Fibroblast of gingiva (primary cell): ENCODE data around the gene GET4.
"Not testable (repeated sequence)": the region's sequence is repeated elsewhere in the genome, so short reads cannot be mapped to it uniquely, and the experiment has no call there.

Experiments
- DNase-seq: peaks from one replicate; pipeline ENCODE4 v3.0.0-alpha.2; 2011; ENCODE audit warnings: low read depth

Gene GET4

DNA sequence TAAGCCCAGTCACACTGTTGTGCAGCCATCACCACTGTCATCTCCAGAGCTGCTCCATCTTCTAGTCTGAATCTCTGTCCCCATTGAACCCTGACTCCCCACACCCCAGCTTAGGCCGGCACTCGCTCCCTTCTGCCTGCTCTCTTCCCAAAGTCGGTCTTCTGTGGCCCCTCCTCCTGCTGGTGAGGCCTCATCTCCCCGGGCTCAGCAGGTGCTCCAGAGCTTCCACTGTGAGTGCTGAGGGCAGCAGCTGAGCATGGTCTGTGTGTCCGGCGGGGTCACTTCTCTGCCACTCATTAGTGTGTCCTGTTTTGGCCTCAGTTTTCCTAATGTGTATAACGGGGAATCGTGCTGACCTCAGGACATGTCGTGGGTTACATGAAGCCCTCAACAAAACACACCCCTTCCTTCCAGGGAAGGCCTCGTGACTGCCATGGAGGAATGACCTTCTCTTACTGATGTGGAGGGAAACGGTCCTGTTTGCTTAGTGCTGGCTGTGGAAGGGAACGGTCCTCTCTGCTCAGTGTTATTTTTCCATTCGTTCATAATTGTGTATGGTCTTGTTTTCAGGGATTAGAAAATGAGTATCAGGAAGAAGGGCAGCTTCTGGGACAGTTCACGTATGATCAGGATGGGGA, 4.3 kb upstream of the GET4 start:
- DNase-seq = no peak

- DNase-seq = not testable (repeated sequence)
These were observed 3.7 kb upstream of the GET4 start for GRCh38 chr7:872685-873084.

DNA sequence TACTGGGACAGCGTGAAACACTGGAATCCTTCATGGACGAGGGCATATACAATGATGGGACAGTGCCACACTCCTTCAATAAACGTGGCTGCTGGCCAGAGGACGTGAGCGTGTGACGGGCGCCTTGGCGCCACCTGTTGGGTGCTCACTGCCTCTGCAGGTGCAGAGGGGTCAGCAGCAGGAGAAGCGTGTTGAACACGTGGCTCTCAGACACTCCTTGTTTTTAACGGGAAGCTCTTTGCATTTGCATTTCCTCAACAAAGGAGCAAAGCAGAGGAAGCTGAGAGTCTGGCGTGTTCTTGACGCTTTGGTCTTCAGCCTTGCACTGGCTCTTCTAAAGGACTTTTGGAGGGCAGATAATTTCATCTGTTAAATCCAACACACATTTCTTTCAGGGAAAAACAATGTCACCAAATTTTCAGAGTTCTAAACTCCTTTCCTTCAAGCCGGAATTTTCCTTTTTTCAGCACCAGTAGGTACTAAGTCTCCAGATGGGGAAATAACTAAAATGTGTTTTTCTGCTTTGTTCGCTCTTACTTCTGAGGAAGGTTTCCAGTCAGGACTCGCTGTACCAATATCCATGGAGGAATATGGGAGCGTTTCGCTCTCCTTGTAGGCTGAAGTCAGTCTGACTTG, 2.9 kb upstream of the GET4 start:
- DNase-seq = peak; percentile 71

GRCh38 chr7:874031-874749, 2.2 kb upstream of the GET4 start:
- no peak for DNase-seq

DNA sequence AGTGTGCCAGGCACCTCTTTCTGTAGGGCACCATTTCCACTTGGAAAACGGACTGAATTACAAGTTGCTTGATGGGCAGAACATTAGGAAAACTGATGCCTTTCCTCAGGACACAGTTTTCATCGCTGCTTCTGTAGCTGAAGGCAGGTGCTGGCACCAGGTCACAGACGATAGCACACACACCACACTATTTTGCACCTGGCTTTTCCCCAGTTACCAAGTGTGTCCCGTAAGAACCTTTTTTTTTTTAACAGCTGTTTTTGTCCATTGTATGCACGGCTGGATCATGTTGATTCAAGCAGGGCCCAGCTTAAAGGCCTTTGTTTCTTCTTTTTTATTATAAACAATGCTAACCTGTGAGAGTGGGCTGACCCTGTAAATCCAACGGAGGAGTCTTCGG, 1.3 kb upstream of the GET4 start:
- no peak for DNase-seq

DNA sequence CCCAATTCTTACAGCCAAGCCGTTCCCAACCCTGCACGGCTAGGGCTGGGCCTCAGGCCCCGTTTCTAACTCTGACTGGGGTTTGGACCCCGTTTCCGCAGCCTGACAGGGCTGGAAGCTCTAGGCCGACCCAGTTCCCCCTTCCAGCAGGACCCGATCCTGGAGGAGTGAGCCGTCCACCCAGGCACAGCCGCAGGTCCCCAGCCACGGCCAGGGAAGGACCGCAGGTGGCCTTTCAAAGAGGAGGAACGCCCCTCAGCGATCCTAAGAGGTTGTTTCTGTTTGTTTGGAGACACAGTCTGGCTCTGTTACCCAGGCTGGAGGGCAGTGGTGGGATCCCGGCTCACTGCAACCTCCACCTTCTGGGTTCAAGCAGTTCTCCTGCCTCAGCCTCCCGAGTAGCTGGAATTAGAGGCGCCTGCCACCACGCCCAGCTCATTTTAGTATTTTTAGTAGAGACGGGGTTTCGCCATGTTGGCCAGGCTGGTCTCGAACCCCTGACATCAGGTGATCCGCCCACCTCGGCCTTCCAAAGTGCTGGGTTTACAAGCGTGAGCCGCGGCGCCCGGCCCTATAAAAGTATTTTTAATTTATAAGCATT, 778 bp upstream of the GET4 start:
- no peak for DNase-seq

DNA sequence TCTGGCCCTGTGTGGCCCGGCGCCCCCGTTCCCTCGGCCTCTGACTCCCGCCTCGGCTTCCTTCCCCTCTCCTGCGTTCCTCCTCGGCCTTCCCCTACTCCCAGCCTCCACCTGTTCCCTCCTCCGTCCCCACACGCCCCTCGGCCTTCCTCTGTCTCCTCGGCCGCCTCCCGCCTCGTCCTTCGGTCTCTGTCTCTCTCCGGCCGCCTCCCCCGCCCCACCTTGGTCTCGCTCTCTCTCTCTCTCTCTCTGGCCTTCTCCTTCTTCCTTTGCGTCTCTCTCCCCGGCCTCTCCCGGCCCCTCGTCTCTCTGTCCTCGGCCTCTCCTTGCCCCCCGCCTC, 588 bp downstream of the GET4 start:
- no peak for DNase-seq

DNA sequence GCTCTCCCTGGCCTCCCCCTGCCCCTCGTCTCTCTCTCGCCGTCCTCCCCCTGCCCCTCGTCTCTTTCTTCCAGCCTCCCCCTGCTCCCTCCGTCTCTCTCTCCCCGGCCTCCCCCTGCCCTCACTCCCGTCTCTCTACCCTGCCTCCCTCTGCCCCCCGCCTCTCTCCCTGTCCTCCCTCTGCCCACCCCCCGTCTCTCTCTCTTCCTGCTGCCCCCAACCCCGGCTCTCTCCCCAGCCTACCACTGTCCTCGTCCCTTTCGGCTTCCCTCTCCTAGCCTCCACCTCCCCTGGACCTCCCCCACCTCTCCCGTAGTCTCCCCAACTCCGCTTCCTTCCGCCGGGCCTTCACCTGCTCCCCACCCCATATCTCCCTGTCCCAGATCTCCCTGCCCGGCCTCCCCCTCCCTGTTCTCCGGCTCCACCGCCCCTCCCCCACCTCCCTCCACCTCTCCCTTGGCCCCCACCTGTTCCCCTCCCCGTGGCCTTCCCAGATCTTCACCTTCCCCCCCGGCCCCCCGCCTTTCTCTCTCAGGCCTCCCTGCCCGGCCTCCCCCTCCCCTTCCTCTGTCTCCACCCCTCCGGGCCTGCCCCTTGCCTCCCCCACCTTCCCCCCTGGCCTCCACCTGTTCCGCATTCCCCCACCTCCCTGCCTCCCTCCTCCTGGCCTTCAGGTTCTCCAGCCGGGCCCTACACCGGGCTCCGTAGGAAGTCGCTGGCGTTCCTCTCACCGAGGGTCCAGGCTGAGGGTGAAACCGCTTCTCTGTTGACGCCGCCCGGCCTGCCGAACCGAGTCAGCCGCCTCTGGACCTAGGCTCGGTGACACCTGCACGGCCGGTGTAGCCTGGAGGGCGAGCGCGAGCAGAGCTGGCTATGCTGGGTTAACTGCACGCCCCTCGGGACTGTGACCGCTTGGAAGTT, 1.2 kb downstream of the GET4 start:
- DNase-seq = no peak

GRCh38 chr7:879093-879492, 2.7 kb downstream of the GET4 start:
- no peak for DNase-seq

GRCh38 chr7:879706-880105, 3.4 kb downstream of the GET4 start:
- no peak for DNase-seq

- no peak for DNase-seq
These were observed 4.1 kb downstream of the GET4 start for GRCh38 chr7:880450-880849.

DNA sequence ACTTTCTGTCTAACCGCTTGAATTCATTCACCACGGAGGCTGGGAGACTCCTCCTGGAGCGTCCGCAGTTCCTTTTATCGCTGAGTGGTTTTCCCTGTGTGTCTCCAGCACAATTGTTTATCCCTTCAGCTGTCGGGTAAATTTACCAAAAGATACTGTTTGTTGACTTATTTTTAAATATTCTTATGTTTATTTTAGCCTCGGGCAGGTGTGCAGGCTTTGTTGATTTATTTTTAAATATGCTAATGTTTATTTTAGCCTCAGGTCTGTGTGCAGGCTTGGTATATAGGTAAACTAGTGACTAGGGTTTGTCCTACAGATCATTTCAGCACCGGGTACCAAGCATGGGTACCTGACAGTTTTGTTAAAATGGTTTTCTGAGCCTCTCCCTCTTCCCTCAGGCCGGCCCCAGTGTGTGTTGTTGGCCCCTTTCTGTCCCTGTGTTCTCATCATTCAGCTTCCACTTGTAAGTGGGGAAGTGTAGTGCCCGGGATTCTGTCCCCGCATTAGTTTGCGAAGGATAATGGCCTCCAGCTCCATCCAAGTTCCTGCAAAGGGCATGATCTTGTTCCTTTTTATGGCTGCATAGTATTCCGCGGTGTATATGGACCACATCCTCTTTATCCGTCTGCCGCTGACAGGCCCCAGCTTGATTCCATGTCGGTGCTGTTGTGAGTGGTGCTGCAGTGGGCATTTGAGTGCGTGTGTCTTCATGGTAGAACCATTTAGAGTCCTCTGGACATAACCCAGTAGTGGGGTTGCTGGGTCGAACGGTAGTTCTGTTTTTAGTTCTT, 5.3 kb downstream of the GET4 start:
- no peak for DNase-seq

DNA sequence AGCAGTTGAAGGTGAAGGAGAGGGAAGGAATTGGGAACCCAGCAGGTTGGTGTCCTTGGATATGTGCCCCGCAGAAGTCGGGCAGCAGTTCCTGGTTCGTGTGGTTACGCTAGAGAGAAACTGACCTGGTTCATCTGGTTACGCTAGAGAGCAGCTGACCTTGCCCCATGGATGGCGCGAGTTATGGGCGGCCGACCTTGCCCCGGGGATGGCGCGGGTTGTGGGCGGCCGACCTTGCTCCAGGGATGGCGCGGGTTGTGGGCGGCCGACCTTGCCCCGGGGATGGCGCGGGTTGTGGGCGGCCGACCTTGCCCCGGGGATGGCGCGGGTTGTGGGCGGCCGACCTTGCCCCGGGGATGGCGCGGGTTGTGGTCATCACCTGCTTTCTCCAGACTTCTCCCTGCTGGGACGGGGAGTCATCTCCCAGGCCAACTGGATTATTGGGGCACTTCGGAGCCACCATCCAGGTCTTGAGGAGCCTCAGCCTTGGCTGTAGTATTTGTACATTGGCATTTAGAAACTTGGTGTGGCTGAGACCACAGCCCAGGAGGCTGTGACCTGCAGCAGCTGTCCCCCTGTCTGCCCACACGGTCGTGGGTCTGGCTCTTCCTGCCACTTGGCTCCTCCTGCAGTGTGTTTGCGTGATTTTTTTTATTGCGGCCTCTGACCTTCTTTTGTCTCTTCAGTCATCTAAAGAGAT, 6.1 kb downstream of the GET4 start:
- no peak for DNase-seq

DNA sequence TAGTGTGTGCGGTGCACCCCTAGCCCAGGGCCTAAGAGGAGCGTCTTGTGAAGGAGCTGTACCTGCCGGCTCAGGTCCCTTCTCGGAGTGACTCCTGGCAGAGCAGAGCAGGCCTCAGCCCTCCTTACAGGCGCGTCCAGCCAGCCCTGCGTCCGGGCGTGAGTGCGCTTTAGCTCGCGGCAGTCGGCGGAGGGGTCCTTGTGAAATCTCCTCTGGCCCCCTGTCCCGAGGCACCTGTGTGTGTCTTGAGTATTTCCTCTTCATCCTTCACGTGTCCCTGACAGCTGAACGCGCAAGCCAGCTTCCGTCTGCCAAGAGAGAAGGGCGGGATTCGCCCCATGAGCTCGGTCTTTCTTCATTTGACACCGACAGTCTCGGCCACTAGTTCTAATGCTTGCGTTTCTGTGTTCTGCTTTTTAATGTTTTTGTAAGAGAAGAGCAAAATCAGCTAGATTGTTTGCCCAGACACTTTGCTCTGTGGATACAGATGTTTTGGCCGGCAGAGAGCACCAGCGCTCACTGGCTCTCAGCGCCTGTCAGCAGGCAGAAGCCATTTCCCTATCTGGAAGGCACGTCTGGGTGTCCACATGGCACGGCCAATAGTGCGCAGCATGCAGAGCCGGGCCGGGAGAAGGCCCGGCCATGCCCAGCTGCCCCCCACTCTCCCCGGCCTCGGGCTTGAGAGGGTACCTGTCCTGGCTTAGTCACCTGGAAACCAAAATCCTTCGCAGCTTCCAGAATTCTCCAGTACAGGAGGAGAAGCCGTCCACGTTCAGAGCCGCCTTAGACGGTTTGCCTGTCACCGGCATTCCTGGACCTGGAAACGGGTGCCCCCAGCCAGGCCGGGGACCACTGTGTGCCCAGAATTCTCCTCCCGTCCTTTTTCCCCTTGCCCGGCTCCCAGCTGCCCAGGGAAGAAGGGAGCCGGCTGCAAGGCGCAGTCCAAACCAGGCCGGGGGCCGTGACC, 7.0 kb downstream of the GET4 start:
- DNase-seq = no peak

DNA sequence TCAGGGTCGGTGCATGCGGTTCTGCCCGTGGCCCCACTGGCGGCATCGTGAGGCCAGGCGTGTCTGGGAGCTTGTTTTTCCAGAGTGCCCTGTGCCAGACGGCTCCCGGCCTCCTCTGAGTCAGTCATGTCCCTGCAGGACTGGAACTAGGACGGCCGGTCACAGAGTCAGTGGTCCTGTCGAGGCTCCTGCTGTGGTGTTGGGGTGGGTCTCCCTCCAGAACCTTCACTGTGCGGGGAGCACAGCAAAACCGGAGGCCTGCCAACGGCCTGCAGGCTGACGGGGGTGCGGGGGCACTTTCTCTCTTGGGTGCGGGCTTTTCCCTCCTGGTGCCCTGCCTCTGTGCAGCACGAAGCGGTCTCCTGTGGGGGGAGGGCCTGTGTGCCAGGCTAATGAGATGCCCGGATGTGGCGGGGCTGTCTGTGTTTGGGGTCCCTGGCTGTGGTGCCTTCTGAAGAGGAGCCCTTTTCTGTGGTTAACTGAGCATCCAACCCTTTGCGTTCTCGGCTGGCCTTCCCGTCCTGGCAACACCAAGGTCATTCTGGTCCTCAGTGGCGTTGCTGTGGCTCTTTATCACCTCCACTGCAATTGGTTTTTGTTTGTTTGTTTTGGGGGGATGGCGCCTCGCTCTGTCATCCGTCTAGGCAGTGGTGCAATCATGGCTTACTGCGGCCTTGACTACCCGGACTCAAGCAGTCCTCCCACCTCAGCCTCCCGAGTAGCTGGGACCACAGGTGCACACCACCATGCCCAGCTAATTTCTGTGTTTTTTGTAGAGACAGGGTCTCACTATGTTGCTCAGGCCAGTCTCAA, 8.0 kb downstream of the GET4 start:
- no peak for DNase-seq

DNA sequence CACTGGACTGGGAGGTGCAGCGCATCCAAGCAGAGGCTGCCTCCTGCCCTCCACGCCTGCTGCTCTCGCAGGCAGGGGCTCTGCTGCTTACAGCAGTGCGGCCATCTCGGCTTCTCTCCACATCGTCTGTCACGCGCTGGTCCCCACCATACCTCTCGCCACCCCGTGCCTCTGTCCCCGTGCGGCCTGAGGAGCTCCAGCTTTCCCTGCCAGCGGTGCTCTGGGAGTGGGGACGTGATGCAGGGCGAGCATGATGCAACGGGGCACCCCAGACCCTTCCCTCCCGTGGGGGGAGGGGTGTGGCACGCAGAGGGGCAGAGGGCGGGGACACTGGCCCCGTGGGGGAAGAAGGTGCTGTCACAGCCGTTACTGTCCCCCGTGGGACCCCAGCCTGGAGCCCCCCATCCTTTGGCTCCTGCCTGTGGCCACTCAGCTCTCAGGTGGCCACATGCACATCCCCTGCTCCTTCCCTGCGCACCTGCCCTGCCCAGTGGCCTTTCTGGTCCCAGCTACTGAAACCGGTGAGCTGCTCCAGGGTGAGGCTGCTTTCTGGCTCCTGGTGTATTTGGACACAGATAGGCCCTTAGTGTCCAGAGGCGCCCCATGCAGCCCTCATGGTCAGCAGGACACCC, 9.0 kb downstream of the GET4 start:
- DNase-seq = no peak

DNA sequence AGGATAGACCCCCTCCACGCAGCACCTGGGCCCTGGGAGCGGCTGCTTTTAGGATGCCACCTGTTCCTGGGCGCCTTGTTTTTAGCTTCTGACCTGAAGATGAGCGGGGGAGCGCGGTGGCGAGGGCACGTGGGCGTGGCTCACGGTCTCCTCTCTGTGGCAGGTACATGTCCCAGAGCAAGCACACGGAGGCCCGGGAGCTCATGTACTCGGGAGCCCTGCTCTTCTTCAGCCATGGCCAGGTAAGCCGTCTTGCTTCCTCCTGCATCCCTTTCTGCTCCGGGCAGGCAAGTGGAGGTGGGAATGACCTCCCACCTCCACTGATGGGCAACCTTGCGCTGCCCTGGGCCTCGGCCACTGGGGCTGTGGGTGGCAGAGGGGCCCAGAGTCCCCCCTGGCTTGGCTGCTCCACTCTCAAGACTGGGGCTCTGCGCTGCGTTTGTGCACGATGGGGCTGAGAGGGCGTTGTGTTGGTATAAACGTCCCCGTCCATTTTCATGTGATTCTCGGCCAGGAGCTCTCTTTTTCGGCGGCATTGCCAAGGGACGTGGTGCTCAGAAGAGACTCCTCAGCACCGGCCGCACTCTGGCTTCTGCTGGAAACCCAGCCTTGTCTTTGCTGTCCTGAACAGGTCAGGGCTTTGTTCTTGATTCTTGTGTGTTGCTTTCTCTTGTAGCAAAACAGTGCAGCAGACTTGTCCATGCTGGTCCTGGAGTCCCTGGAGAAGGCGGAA, 9.7 kb downstream of the GET4 start:
- no peak for DNase-seq
